Urothelium cell line (cell line): Measurements from ENCODE around the gene TRDN.
"Not testable (repeated sequence)": the region's sequence is repeated elsewhere in the genome, so short reads cannot be mapped to it uniquely, and the experiment has no call there.

Experiments
- DNase-seq: peaks from one replicate; pipeline ENCODE4 v3.0.0; 2011; ENCODE audit warnings: low spot score, mixed read lengths
- FAIRE-seq: peaks from 2 replicates; lab custom pipeline; 2011; peaks lifted over from hg19 to GRCh38; lab: Jason Lieb, UNC

Gene TRDN

DNA sequence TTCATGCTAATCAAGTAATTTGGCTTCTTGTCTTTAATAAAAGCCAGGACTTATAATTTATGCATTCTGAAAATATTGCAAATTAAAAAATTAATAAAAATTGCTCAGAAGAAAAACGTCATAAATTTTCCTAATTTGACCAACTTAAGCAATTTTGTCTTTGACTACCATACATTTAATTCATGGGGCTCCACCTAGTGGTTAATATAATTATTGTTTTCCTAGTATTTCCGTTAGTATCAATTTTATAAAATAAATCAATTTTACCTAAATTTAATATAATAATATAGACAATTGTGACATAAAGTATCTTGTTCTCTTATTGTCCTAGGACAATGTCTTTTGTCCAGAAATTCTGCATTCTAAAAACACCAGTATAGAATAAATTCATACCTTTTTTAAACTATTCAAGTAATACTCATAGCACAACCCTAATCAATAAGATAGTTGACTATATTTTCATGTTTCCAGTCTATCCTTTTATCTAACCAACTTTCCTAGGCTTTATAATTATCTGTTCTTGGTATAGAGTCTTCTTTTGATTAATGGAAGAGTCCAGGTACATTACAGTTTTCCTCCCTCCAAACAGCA, 319.9 kb downstream of the TRDN start:
- DNase-seq (no peak), FAIRE-seq (no peak)

DNA sequence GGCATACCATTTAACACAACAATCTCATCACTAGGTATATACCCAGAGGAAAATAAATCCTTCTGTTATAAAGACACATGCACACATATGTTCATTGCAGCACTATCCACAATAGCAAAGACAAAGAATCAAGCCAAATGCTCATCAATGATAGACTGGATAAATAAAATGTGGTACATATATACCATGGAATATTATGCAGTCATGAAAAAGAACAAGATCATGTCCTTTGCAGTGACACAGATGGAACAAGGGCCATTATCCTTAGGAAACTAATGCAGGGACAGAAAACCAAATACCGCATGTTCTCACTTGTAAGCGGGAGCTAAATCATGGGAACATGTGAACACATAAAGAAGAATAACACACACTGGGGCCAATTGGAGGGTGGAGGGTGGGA, 322.3 kb downstream of the TRDN start:
- DNase-seq, FAIRE-seq: not testable (repeated sequence)

DNA sequence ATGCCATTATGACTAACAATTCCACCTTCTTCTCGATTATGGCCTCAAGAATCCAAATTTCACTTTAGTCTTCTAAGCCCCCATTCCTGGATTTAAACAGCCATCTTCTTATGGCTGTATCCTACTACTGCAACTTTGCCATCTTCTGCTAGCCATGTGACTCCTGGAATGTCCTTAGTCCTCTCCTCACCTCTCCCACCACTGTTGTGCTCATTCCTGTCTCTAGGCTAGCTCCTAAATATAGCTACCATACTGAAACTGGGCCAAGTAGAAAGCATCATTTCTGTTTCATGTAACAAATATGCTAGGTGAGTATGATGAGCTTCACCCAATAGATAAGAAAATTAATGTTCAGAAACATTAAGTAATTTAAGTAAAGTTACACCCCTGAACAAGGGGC, 327.6 kb downstream of the TRDN start:
- no peak for FAIRE-seq
- no peak for DNase-seq

DNA sequence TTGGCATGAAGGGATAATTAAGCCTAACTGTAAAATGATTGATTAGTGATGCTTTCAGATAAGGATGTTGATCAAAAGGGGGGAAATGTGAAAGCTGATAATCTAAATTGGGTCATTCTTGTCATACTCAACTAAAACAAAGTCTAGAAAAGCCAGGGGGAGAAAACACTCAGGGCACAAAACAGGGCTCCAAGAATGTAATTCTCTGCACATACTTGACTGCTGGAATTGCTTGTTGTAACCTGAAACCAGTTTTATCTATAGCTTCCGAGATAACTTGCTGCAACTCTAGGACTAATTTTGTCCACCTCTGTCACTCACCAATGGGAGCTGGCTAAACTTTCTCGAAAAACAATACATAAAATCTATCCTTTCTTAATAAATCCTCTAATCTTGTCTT, 330.4 kb downstream of the TRDN start:
- no peak for FAIRE-seq
- DNase-seq = no peak

DNA sequence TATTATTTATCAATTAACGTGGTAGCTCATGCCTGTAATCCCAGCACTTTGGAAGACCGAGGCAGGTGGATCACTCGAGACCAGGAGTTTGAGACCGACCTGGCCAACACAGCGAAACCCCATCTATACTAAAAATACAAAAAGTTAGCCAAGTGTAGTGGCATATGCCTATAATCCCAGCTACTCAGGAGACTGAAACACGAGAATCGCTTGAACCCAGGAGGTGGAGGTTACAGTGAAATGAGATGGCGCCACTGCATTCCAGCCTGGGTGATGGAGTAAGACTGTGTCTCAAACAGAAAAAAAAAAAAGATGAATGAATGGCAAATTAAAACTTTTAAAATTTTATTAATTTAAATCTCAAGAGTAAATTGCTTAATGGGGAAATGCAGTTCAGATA, 341.1 kb downstream of the TRDN start:
- DNase-seq (no peak), FAIRE-seq (no peak)

DNA sequence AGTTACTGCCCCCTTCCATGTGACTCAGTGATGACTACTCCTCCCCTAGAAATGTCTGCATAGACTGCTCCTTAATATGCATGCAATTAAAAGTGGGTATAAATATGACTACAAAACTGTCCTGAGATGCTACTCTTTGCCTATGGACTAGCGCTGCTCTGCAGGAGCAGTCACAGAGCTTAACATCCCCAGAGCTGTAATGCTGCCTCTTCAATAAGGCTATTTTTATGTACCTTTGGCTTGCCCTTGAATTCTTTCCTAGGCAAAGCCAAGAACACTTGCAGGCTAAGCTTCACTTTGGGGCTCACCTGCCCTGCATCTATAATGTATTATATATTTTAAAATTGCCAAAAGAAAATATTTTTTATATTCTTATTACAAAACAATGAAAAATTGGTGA, 341.6 kb downstream of the TRDN start:
- FAIRE-seq (no peak), DNase-seq (no peak)

DNA sequence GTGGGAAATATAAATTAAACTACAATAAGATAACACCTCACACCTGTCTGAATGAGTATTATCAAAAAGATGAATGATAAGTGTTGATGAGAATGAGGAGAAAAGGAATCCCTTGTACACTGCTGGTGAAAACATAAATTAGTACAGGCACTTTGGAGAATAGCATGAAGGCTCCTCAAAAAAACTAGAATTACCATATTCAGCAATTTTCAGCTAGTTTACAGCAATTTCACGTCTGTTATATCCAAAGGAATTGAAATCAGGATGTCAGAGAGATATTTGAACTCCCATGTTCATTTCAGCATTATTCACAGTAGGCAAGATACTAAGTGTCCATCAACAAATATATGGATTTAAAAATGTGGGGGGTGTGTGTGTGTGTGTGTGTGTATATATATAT, 348.1 kb downstream of the TRDN start:
- FAIRE-seq (no peak), DNase-seq (no peak)

DNA sequence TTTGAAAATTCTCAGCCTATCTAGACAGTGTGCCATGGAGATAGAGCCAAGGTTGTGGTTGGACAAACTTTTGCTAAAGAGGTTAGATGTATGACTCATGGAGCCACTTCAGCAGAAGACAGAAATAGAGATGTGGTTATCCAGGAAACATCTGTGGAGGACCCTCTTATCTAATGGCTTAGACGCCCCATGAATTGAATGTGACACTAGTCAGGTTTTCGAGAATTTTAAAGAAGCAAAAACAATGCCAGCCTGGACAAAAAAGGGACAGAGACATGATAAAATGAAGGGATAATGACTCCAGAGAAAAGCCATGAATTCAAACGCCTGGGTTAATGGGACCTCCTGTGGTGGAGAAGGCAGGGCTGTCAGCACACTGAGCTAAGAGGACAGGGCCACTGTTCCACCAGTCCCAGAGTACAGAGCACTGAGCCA, 360.2 kb downstream of the TRDN start:
- DNase-seq (no peak), FAIRE-seq (no peak)

DNA sequence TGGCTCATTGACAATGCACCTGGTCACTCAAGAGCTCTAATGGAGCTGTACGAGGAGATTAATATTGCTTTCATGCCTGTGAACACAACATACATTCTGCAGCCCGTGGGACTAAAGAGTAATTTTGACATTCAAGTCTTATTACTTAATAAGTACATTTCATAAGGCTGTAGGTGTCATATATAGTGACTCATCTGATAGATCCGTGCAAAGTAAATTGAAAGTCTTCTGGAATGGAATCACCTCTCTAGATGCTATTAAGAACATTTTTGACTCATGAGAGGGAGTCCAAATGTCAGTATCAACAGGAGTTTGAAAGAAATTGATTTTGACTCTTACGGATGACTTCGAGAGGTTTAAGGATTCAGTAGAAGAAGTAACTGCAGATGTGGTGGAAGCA, 372.8 kb downstream of the TRDN start:
- DNase-seq = no peak
- no peak for FAIRE-seq

DNA sequence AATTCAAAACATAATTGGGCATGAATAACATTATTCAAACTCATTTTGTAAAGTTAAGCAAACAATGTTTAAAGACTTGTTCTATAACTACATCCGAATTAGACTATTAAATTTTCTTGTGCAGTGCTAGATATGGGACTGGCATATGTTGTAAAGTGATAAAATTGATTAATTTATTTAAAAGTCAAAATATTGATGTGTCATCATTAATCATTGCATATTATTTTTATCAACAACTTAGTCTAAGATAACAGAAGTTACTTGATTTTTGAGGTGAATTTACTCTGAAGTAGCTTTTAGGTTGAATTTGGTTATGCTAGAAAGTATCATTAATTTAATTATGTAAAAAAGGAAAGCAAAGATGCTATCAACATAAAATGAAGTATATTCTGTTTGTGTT, 396.1 kb downstream of the TRDN start:
- DNase-seq (no peak), FAIRE-seq (no peak)

DNA sequence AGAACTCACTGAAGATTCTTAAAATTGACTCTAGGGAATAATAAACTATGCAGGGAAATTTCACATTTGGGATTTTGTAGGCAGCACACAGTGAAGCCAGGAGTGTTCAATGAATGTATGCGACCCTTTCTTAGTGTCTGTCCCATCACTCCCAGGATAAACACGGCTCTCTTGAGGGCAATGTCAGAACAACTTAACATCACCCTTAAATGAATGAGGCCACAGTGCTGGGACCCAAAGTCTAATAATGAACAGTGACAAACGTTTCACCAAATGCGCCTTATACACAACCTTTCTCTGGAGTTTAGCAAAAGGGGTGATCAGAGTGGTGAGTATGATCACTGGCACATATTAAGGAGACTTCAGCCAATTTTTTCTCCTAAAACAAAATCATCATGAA, 403.4 kb downstream of the TRDN start:
- no peak for FAIRE-seq
- DNase-seq = no peak

DNA sequence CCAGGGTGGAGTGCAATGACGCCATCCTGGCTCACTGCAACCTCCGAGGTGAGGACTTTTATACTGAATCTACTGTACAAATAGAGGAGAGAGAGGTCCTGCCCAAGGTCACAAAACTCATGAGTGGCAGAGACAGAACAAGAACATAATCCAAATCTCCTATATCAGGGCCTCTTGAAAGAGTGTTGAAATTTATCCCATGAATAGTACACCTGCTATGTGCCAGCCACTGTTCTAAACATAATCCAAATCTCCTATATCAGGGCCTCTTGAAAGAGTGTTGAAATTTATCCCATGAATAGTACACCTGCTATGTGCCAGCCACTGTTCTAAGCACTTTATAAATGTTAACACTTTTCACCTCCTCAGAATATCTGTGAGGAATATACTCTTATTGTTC, 409.0 kb downstream of the TRDN start:
- peak; percentile 90 for FAIRE-seq
- DNase-seq = not testable (repeated sequence)

DNA sequence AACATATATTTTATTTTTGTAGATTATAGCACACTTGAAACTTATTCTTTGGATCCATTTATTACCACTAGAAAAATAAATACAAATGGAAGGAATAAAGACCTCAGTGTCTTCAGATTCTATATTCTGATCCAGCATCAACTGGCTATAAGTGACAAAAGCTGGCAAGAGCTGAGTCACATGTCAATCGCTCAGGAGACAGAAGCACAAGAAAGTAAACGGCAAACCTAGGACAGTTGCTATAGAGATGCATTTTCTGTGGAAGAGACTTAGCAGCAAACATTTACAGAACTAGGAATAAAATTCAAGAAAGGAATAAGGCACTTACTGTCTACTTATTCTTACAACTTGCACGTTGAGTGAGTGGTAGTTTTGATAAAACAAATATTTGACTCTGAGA, 410.4 kb downstream of the TRDN start:
- FAIRE-seq = no peak

DNA sequence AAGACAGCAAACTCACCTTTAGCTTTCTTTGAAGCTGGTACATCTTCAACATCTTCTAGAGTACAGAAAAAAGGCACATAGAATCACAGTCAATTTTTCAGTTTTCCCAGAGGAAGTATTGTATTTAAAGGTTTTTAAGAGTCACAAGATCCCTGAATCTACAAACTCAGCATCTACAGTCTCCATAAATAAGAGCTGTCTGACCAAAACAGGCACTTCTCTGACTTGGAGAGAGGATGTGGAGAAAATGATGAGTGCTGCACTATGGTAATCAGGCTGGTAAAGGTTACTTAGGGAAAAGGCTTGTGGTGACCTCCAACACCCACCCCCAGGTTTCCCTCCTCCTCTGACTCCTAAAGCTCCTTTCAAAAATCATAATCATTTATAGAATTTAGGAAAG, 412.7 kb downstream of the TRDN start:
- FAIRE-seq (no peak), DNase-seq (no peak)

More for the DNA sequence above, 410.4 kb downstream of the TRDN start:
- no peak for DNase-seq

DNA sequence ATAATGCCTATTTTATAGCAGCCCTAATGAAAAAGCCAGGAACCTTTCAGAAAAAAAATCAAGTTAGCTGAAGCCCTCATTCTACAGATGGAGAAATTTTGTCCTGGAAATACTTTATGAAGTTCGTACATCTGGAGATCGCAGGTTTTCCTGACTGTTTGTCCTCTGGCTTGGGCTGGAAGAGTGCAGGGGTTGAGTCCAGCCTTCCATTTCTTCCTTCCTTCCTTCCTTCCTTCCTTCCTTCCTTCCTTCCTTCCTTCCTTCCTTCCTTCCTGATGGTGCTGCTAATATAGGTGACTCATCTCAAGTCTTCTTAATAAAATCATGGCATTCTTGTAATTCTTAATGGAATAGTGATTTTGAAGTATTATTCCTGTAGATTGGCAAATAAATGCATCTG, 413.3 kb downstream of the TRDN start:
- DNase-seq = no peak
- no peak for FAIRE-seq

DNA sequence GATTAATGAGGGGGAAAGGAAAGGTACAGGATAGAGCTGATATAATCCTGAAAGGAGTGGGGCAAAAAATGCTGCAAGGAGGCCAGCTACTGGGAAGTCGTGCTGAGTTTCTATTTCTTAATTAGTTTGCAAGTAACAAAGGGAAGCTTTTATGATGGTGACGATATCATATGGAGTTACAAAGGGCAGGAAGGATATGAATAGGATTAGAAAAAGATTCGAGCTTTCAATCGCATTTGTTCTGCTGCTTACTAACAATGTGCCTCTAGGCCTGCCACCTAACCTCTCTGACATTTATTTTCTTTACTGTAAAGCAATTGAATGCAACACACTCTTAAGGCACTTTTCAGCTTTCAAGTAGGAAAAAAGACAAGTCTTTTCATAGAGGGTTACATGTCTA, 421.5 kb downstream of the TRDN start:
- FAIRE-seq (no peak), DNase-seq (no peak)

DNA sequence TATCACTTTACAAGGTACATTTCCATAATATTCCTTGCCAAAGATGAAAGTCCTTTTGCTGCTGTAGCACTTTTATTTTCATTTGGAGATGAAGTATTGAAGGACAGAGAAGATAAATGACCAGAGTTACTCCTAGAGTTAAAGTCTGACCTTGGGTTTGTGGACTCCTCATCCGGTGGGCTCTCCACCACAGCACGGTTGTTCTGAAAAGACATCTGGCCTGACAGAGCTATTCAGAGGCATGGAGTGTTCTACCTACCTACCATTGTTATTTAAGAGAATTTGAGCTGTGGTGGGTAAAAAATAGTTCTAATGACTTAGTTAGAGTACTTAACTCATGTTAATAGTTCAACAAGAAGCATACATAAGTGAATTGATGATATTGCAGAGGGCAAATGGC, 422.3 kb downstream of the TRDN start:
- no peak for FAIRE-seq
- DNase-seq = no peak

DNA sequence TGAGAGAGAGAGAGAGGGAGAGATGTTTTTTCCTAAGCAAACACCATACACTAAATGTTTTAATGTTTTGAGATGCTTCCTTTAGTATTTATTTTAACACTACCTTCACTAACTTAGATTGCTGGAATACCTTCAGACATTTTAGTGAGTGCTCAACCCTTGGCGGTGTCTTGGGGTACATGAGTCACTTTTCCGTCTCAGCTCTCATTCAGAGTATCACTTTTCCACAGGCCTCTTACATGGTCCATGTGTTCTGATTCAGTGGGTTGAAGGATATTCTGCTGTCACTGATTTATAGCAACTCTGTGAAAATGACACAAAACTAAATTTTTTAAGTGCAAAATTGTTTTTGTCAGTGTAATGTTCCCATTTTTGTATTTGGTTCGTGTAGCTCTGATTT, 422.8 kb downstream of the TRDN start:
- DNase-seq = no peak
- no peak for FAIRE-seq

DNA sequence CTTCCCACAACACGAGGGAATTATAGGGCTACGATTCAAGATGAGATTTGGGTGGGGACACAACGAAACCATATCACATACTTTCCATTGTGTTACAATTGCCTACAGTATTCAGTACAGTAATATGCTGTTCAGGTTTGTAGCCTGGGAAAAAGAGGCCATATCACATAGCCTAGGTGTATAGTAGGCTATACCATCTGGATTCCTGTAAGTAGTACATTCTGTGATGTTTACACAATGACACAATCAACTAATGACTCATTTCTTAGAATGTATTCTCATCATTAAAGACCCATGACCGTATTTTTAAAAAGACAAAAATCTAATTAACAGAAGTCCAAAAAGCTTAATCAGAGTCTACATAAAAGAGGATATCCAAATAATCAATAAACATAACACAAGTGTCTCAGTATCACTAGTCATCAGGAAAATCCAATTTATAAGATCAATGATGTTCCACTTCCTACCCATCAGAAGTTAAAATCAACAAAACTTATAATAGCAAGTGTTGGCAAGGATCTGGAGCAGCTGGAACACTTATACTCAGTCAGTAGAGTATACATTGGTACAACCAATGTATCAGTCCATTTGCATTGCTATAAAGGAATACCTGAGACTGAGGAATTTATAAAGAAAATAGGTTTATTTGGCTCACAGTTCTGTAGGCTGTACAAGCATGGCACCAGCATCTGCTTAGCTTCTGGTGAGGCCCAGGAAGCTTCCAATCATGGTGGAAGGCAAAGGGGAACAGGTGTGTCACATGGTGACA, 424.8 kb downstream of the TRDN start:
- DNase-seq (no peak), FAIRE-seq (no peak)

DNA sequence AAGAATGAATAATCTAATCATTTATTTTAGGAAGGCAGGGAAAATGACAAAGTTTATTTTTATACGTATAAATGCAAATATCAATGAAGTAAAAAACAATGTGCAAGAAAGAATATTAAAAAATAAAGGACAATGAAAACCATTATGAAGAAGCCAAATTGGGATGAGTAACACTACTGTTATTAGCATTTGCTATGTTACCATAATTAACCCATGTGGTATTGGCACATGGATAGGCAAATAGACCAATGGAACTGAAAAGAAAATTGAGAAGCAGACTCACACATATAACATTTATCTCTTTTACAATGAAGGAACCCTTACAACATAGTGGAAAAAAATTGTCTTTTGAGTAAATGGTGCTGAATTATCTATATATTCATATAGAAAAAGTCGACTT, 426.1 kb downstream of the TRDN start:
- no peak for FAIRE-seq

DNA sequence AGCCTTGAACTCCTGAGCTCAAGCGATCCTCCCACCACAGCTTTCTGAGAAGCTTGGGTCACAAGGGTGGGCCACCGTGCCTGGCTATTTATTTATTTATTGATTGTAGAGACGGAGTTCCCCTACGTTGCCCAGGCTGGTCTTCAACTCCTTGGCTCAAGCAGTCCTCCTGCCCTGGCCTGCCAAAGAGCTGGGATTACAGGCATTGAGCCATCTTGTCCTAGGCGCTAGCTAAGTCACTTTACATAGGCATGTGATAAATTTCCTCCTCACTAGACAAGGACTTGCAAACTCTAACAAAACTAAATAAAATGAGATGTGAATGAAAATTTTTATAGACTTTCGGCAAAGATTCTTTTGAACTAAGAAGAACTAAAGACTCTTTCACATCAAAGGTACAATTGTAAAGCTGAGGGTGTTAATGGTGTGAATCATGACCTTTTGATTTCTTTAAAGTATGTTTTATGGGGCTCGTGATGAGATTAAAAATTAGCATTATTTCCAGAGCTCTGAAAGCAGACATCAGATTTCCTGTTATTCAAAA, 428.7 kb downstream of the TRDN start:
- no peak for DNase-seq
- no peak for FAIRE-seq

More for the DNA sequence above, 426.1 kb downstream of the TRDN start:
- no peak for DNase-seq

DNA sequence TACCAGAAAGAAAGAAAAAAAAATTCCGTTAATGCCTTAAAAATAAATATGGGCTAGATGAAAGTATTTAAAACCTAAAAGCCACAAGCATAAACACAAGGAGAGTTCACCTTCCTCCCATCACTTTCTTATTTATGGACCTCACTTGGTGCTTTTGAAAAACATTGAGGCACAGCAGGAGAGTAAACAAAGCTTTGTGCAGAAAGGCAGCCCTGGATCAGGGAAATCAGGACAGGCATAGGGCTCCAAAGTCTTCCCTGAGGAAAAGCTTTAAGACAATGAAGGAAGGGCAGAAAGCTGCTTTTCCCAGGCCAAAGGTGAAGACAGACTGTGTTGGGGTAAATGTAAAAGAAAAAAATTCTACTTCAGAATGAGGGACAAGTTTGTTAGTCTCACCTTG, 432.8 kb downstream of the TRDN start:
- FAIRE-seq (no peak), DNase-seq (no peak)
